ENCODE data around the gene FGF14.
"Not testable (repeated sequence)": the region's sequence is repeated elsewhere in the genome, so short reads cannot be mapped to it uniquely, and the experiment has no call there.

Gene FGF14

DNA sequence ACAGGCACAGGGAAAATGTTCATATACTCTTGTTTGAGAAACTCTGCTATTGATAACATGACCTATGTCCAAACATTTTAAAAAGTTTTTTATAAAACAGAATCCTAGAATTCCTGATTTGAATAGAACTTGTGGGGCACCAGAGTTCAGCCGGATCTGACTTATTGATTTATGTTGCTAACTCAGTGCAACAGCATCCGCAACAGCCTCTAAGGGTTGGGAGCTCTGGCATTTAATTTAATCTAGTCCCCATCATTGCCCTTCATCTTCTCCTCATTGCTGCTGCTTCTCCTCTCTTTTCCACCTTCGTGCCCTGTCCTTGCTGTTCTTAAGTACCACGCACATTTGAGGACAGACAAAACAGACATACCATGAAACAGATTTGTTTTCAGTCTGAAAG lies 214.5 kb downstream of the FGF14 start:
- no peak for DNase-seq

DNA sequence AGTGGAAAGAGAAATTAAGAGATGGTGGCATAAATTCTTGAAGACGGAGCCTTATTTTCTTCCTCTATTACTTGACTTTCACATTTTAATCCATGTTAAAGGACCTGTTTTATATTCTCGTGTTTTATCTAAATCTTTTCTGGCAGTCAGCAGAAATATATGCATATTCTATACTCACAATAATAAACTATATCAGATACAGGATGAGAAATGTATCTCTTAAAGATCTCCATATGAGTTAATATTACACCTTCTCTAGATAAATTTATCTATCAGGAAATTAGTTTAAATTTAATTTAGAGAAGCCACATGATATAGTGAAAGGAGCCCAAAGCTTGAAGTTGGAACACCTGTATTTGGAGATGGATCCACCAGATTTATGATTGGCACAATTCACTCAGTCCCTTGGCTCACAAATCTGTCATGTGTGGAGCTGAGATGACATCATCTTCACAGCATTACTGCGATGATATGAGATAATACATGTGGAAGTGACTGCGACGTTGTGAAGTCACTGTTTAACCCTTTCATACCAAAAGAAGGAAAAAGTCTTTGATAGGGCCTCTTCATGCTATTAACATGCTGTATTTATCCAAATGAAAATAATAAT lies 216.4 kb downstream of the FGF14 start:
- DNase-seq: no peak

DNA sequence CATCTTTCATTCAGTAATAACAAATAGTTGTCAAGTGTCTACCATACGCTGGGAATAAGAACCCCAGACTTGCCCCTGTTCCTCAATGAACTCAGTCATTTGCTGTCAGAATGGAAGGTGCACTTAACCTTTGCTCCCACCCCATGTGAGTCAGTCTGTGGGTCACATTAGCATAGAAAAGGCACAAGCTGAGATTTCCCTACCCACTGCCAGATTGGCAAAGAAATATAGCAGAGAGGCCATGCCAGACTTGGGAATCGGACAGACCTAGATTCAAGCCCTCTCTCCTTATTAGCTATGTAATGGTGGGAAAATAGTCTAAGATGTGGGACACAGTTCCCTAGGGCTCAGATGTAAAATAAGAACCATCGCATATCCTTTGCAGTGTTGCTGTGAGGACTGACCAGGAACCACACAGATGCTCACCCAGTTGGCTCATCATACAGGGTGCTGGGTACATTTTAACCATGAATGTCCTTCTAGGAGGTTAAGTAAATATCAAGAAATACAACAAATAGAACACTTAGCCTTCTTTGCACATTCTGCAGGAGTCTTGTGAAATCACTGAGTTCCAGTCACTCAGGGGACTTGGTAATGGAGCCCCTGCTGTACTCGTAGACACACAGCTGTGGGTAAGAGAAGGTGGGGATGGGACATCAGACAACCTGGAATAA lies 218.2 kb downstream of the FGF14 start:
- DNase-seq: no peak

DNA sequence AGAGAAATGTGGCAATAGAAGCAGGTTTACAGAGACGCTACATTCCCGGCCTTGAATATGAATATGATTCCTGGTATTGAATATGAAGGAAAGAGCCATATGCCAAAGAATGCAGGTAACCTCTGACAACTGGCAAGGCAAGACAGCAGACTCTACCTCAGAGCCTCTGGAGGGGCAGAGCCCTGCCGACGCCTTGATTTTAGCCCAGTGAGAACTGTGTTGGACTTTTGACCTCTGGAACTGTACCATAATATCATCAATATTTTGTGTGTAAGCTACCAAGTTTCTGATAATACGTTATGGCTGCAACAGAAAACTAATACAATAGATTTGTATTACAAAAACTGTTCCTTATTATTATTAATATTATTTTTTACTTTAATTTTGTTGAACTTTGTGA lies 219.7 kb downstream of the FGF14 start:
- no peak for DNase-seq

DNA sequence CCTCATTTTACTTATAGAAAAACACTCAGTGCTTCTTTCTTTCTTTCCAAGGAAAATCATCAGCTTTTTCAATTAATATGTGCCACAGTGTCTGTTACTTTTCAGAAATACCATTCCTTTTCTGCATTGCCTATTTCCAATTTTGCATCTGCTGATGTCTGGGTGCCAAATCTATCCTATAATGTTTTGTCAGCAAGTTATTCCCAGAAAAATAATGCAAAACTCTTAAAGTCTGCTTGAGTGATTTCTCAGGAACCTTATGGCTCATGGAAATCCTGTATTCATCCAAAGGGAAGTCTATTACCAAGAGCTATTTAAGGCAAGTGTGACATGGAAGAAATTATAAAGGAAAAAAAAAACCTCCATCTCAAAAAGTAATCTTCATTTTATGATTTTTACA lies 224.4 kb downstream of the FGF14 start:
- DNase-seq: no peak

DNA sequence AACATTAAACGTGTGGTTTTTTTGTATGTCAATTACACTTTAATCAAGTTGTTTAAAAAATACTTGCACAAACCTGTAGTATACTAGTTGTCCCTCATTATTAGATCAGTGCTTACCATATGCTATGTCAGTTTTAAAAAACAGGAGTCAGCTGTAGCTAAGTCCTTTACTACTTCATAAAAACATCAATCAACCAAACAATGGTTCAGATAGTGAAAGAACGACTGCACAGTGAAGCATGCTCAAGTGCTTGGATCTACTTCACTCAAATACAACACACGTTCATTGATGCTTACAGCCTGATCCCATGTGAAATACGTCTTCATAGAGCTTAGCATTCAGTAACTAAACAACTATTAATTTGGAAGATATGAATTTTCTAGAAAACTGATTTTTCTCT lies 225.0 kb downstream of the FGF14 start:
- DNase-seq: no peak

DNA sequence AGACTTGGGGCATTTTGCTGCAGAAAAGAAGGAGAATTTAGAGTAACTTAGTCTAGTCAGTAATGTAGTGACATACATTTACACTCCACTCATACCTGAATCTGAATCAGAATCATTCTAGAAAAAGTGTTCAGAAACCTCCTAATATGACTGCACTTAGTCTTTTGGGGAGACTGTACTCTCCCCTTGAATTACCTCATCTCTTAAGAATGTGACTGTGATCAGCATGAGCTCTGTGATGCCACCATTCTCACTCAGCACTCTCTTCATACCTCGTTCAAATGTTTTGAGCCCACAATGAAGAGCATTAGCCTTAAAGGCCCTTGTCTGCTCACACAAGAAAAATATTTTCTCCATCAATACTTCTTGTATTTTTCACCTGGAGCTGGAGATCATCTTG lies 229.4 kb downstream of the FGF14 start:
- no peak for DNase-seq

DNA sequence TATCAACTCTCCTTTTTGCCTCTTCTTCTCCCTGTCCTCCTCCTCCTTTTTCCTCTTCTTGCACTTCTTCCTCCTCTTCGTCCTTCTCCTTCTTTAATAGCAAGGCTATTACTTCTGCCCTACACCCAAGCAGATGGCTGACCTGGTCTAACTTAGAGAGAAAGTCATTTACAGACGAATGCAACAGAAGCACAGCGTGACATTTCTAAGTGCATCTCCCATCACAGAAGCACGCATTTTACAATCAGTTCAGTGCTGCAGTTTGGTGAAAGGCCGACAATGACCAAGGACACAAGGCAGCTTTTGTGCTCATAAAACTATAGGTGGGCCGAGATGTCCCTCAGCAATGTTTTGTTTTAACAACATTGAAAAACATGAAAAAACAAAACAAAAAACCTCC lies 231.5 kb downstream of the FGF14 start:
- DNase-seq: no peak

DNA sequence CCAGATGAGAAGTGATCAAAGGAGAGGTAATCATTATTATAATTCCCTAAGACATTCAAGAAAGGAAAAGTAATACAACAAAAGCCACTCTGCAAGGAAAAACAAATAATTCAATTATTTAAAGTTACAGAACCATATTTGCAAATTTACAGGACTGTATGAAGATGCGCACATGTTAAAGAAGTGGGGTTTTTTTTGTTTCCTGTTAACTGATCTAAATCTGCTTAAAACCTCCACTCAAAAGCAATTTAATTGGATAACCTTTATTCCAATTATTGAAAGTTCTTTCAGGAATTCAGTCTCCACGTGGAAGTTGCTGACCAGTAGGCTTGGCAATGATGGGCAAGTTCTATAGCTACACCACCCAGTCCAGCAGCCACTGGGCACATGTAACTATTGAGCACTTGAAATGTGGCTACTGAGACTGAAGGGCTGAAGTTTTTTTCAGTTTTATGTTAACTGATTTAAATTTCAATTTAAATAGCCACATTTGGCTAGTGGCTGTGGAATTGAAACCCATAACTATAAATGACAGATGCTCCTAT lies 232.3 kb downstream of the FGF14 start:
- DNase-seq: no peak

DNA sequence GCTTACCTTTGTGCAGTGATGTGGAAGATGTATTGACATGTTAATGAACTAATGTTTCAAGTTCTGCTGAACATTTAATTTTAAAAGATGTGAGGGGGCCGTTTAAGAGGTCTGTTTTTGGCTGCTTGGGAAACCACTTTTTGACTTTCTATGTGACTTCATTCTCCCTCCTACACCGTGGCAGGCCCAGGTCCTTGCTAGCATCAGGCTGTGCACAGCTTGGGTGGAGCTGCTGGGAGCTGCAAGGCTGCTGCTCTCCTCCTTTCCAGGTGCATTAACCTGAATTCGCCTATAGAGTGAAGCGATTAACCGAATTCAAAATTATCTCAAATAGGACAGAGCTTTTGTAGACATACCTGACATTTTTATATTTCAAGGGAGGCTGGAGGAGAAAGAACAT lies 249.1 kb downstream of the FGF14 start:
- DNase-seq: no peak

DNA sequence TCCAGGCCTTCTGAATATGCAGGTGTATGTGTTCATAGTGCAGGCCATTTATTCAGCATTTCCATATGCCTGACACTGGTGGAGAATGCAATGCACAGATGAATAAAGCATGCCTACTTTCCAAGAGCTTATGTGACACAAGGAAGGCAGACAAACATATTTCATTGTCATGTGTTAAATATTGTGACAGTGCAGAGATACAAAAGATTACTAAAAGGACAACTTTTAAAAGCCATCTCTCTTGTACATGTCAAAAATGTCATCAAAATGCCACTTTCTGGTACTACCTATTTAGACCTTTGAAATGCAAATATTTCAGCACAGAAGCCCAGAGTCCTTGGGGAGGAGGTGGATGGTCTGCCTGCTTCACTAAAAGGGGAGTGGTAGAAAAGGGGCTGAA lies 254.5 kb downstream of the FGF14 start:
- DNase-seq: no peak

DNA sequence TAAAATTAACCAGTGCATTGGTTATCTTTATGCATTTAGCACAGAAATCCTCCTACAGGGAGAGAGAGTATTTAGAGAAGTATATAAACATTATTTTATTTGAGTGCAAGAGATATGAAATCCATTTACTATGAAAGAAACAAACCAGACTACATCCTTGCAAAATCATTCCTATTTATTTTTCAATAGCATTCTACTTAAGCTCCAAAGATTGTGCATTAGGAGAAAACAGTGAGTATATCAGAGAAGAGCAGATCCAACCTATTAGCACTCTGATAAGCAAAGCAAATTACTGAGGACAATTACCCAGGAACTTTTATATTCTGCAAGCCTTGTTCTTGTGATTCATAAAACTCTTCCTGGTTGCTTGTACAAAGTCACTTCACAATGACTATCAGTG lies 256.1 kb downstream of the FGF14 start:
- no peak for DNase-seq

DNA sequence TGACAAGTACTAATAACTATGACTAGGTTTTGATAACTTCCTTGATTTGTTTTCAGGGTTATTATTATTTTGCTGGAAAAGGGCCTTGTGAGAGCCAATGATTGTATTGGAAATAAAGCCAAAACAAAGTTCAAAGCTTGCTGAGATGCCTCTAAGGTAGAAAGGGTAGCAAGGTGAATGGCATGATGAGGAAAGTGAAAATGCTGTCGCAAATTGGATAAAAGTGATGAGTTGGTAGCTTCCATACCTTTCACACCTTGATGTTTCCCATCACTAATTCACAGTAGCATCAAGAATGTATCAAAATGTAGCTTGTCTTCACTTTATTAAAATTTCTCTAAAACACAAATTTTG lies 259.4 kb downstream of the FGF14 start:
- DNase-seq: no peak

DNA sequence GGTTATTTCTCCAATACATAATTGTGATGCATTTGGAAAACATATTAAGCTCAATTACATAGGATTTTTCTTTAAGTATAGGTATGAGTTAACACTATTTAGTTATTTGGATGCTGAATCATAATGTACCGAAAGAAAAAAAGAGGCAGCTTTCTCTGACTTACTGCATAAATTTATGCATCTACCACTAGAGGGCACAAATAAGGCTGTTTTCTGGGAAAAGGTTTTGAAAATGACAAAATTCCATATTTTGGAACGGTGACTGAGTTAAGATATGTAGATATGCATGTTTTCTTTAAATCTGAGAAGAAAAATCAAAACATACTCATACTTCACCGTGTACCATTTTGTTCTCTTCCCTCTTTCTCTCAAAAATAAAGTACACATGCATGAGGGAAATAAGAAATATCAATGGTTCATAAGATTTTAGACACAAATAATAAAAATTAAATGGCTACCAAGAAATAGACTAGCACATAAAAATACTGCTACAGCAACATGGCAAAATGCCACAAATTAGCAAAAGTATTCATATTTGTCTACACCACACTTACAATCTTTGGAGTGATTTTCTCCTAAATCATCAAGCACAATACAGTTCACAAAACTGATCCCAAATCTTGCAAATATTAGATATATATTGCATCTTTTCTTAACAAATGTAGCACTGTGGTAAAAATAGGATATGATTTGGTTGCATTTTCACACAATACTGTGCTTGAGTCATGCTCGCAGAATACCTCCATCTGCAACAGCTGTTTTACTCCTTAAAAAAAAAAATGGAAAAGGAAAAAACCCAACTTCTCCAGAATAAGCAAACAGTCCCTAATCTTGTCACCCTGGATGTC lies 260.0 kb downstream of the FGF14 start:
- peak; percentile 36 for DNase-seq

DNA sequence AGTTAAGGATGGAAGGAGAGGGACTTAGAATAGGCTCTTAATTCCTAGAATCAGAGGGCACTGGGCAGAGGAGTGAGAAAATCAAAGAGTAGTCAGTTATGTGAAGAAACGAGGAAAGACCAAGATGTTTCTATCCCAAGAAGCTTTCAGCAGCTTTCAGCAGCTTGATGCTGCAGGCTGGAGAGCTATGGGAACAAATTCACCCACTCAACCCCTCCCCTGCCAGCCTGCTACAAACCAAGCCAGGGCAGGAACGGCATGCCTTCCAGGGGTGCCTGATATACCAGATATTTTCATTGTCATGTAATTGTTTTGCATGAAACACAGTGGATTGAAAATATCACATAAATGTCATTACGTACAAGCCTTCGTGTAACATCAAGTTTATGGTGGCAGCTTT lies 262.2 kb downstream of the FGF14 start:
- no peak for DNase-seq

DNA sequence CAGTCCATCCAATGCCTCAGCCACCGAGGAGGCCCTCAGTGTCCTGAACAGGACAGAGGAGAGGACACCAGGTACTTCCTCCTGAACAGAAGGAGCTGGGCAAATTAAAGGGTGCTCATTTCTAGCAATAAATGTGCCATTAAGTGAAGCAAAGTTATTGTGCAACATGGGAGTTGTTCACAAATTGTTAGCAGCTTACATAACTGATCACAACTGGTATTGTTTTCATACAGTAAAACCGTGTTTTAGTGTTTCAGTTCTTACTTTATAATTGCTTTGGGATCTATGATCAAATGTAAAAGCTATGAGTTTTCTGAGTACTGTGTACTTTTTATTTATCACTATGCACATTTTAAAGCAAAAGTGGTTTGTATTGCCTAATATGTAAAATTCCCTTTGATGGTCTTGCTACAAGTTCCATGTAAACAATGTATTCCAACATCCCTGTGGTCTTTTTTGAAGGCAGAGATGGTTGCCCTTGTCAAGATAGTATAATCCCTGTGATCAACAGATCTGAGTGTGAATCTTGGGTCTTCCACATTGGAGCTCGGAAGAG lies 263.1 kb downstream of the FGF14 start:
- no peak for DNase-seq

DNA sequence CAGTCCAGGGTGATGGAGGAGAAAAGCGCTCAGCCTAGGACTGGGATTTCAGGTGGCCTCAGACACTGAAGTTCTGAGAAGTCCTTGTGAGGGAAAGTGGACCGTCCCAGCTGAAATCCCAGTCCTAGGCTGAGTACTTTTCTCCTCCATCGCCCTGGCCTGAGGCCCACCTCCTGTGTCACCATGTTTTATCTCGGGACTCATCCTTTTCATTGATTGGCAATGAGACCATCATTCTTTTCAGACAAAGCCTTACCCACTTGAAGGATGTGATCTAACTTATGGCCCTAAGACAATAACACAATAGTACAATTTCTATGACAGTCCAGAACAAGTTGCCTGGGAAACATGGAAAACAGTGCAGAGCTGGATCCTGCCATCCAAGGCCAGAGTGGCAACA lies 263.9 kb downstream of the FGF14 start:
- not testable (repeated sequence) for DNase-seq

DNA sequence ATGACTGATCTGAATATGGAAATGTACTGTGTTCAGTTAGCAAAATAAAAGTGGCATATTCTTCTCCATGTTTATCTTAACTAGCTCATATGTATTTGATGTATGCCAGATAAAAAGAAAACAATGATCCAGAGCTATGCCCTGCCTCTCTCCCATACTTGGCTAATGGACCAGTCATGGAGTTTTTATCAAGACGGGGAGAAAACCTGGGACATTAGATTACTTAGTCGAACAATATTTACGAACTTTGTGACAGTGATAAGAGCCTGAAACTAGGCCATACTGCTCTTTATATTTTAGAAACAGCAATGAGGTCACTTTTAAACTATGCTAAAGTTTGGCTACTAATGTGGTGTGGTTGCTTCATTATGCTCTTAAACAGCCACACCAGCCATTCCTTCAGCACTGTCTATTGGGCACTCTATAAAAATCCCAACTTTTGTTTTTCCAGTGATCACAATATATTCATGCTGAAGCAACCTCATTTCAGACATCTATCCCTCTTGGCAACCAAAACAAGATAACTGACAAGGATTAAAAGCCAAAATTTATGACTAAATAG lies 265.0 kb downstream of the FGF14 start:
- no peak for DNase-seq

DNA sequence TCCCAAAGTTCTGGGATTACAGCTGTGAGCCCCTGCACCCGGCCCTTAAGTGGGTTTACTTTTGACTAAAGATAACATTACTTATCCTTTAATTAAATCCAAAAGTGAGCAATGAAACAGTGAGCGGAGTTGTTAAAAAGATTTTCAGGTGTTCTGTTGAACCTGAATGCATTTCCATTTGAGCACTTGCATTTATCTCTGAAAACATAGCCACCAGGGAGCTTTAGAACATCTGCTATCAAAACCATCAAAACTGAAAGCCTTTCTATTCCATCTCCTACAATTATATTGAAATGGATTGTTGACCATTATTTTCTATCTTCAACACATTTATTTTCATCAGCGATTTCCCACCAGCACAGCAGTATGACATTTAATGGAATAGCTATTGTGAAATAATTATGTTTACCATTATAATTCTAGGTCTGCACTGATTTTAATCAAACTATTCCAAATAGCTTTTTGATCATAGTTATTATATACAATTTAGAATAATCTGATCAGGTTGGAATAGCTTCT lies 269.0 kb downstream of the FGF14 start:
- DNase-seq: no peak

DNA sequence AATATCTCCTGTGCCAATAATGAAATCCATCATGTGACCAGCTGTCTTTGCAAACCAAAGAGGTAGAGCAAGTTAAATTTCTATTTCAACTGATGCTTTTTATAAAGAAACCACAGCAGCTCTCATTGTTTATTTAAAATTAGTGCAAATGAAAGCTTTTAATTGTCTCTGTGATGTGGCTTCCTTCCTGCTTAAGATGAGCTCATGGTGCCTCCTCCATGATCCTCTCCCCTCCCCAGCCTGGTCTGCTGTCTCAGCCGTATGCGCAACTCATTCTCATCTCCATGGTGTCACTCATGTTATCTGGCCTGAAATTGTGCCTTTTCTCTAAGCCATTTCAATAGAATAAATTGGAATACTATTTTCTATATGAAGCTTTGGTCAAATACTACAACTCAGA lies 270.6 kb downstream of the FGF14 start:
- no peak for DNase-seq

DNA sequence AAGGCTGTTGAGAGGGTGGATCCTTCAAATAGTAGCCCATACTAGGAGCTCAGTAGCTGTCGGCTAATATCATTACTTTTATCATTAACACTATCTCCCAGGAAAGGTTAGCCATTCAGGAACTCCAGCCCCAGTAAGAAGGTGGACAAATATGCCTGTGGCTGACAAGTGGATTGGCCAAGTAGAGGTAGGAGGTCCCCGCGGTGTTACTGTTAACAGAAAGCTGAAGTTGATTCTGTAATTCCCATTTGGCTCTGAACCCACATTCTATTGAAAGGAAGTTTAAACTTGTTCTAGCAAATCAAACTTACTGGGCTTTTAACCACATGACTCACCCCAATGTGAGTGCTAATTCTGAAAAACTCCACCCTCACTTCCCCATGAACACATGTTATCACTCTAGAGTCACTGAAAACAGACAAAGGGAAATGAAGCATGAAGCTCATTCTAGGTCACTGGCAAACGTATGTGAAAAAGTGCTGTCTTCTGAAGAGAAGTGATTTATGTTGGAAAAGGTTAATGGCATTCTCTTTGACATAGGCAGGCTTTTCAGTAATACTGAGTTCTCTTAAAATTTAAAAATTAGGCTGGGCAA lies 273.5 kb downstream of the FGF14 start:
- DNase-seq: no peak

DNA sequence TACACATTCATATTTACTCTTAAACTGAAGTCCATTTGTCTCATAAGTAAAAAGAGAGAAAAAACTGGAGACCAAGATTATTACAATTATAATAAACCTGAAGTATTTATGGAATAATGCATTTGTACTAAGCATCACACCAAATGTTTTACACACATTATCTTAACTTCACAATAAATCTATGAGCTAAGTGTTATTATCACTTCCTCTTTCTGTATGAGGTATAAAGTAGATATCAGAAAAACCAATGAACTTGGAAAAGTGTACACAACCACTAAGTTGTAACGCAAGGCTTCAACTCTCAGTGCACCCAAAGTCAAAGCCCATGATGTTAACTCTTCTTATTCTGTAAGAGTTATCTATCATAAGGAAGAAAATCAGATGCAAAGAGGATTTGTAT lies 274.7 kb downstream of the FGF14 start:
- DNase-seq: no peak

DNA sequence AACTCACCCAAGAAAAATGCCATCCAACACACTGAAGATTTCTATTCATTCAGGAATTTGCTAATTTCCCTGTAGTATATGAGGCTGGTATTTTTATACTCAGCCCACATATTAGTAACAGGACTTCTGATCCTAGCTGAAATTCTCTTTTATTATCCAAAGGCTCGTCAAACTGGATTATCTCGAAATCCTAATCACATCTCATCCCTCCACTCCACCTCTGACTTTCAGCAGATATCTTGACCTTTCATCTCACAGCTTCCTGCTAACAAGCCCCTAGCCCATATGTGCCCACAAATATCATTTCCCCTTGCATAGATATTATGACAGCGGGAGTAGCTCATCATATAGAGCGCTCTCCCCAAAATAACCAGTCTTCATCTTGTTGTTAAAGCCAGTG lies 279.7 kb downstream of the FGF14 start:
- peak; percentile 46 for DNase-seq

Measured in NCI-H82 (cell line).